Tibial nerve (tissue), 3 donors: ENCODE results near the gene STUM.

Experiments
- CTCF ChIP-seq, 5 experiments: fragments of 200-600 bp in 3 of 5; fragments of 450-650 bp in 2 of 5; sonication (generic) in 3 of 5; IDR thresholded peaks; one replicate each; pipeline ENCODE4 v1.5.1; 2016 to 2019; ENCODE audit warnings: antibody characterized with exemption in 5 of 5, mild to moderate bottlenecking in 3 of 5, moderate library complexity in 2 of 5
- POLR2A ChIP-seq, 2 donors: fragments of 450-650 bp; IDR thresholded peaks; one replicate each; pipeline ENCODE4 v1.6.1; 2017; ENCODE audit warnings: antibody characterized with exemption in 2 of 2, mild to moderate bottlenecking in 2 of 2, moderate library complexity in 2 of 2

- no peak for TF ChIP-seq CTCF (IDR thresholded peaks at IDR 0.05)
- TF ChIP-seq POLR2A (IDR thresholded peaks at IDR 0.05): no peak
Observed at GRCh38 chr1:226579781-226580323, 31.3 kb downstream of the STUM start.
